ENCODE results near the gene PEX3.
"Not testable (repeated sequence)": the region's sequence is repeated elsewhere in the genome, so short reads cannot be mapped to it uniquely, and the experiment has no call there.

Gene PEX3

GRCh38 chr6:143507358-143508145 is 56.9 kb downstream of the PEX3 start:
- DNase-seq = no peak

GRCh38 chr6:143510326-143510725 is 59.7 kb downstream of the PEX3 start:
- not testable (repeated sequence) for DNase-seq

- peak; percentile 86 to 90 for DNase-seq
Measured at GRCh38 chr6:143510991-143511891, 60.6 kb downstream of the PEX3 start, which contains the start of gene FUCA2. Gene FUCA2 (minus strand): TSS chr6:143511720. CDS start chr6:143511634, 86 bp downstream.

- DNase-seq = peak; percentile 15 to 34
Measured at GRCh38 chr6:143513410-143513809, 62.8 kb downstream of the PEX3 start.

GRCh38 chr6:143515061-143515760 is 64.6 kb downstream of the PEX3 start:
- DNase-seq = no peak

- no peak for DNase-seq
Measured at GRCh38 chr6:143515766-143516355, 65.3 kb downstream of the PEX3 start.

GRCh38 chr6:143516690-143517446 is 66.3 kb downstream of the PEX3 start:
- peak; percentile 58 to 65 for DNase-seq

GRCh38 chr6:143517447-143517773 is 66.8 kb downstream of the PEX3 start:
- DNase-seq = no peak

- no peak for DNase-seq
Measured at GRCh38 chr6:143522039-143522600, 71.5 kb downstream of the PEX3 start.

GRCh38 chr6:143525356-143525755 is 74.8 kb downstream of the PEX3 start:
- DNase-seq = peak; percentile 28 to 59

GRCh38 chr6:143527677-143528076 is 77.1 kb downstream of the PEX3 start:
- DNase-seq = no peak

GRCh38 chr6:143528164-143528811 is 77.7 kb downstream of the PEX3 start:
- peak; percentile 19 to 25 for DNase-seq

GRCh38 chr6:143529095-143529494 is 78.5 kb downstream of the PEX3 start:
- no peak for DNase-seq

- no peak for DNase-seq
Measured at GRCh38 chr6:143531720-143532499, 81.3 kb downstream of the PEX3 start.

GRCh38 chr6:143535189-143535614 is 84.6 kb downstream of the PEX3 start:
- DNase-seq = no peak

GRCh38 chr6:143536461-143536865 is 85.9 kb downstream of the PEX3 start:
- peak; percentile 57 to 58 for DNase-seq

GRCh38 chr6:143536866-143537691 is 86.5 kb downstream of the PEX3 start:
- DNase-seq = peak; percentile 78 to 80

GRCh38 chr6:143538374-143538773 is 87.8 kb downstream of the PEX3 start:
- no peak for DNase-seq

- no peak for DNase-seq
Measured at GRCh38 chr6:143539106-143539505, 88.5 kb downstream of the PEX3 start.
